IPS-18a (cell line): ENCODE data around the gene OTOR.

ENCODE experiments used
- H3K27ac ChIP-seq: one replicate; pipeline ENCODE4 v1.5.1; 2013; ENCODE audit warnings: low read length
- H3K27me3 ChIP-seq: one replicate; pipeline ENCODE4 v1.6.1; 2013; ENCODE audit warnings: mild to moderate bottlenecking, low read length; ENCODE audit not compliant: control insufficient read depth, insufficient read depth
- H3K36me3 ChIP-seq: one replicate; pipeline ENCODE4 v1.6.1; 2013; ENCODE audit warnings: low read depth, low read length; ENCODE audit not compliant: control insufficient read depth
- H3K4me1 ChIP-seq: one replicate; pipeline ENCODE4 v1.6.1; 2013; ENCODE audit warnings: low read depth, low read length; ENCODE audit not compliant: control insufficient read depth
- H3K4me3 ChIP-seq: one replicate; pipeline ENCODE4 v1.5.1; 2013; ENCODE audit warnings: low read length
- H3K9ac ChIP-seq: one replicate; pipeline ENCODE4 v1.6.1; 2013; ENCODE audit warnings: mild to moderate bottlenecking, low read length, moderate library complexity
- H3K9me3 ChIP-seq: one replicate; pipeline ENCODE4 v1.6.1; 2013; ENCODE audit warnings: low read depth, low read length; ENCODE audit not compliant: control insufficient read depth

OTOR gene, protein sequence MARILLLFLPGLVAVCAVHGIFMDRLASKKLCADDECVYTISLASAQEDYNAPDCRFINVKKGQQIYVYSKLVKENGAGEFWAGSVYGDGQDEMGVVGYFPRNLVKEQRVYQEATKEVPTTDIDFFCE

DNA sequence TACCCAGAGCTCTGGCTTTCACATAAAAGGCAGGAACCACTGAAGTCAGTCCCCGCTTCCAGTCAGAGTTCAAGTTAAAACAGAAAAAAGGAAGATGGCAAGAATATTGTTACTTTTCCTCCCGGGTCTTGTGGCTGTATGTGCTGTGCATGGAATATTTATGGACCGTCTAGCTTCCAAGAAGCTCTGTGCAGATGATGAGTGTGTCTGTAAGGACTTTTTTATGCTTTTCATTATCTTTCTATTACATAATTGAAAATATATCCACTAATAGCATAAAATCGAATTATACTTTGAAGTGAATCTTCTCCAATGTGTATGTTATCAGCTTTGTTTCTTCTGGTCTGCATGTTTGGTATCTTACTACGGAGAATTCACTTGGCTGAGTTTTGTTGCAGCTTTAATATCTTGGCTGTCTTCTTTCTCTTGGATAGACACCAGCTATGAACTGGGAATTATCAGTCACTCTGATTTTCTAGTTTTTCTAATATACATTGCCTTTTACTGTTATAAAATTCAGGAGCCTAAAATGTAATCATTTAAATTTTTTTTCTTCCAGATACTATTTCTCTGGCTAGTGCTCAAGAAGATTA is at the start of gene OTOR:
Gene OTOR, plus strand, starts transcription at position 51 of the 593 bp plus-strand sequence. Its CDS starts 44 bp downstream, at position 95.
- Histone ChIP-seq H3K4me1 (peaks cover 5% of the 10 kb centered on the region), H3K36me3 (no peaks in the 10 kb centered on the region), H3K9me3 (no peaks in the 10 kb centered on the region), H3K27me3 (no peaks in the 10 kb centered on the region), H3K9ac (no peak within 1 kb of the TSS), H3K27ac (no peak within 1 kb of the TSS), H3K4me3 (no peak within 1 kb of the TSS)

GRCh38 chr20:16699293-16699692 is 48.9 kb upstream of the OTOR start:
- Histone ChIP-seq H3K27me3 (no peaks in the 10 kb centered on the region), H3K9ac (no peak overlapping the region), H3K4me3 (no peak overlapping the region), H3K9me3 (no peaks in the 10 kb centered on the region), H3K4me1 (no peaks in the 10 kb centered on the region), H3K27ac (no peak overlapping the region), H3K36me3 (no peaks in the 10 kb centered on the region)

DNA sequence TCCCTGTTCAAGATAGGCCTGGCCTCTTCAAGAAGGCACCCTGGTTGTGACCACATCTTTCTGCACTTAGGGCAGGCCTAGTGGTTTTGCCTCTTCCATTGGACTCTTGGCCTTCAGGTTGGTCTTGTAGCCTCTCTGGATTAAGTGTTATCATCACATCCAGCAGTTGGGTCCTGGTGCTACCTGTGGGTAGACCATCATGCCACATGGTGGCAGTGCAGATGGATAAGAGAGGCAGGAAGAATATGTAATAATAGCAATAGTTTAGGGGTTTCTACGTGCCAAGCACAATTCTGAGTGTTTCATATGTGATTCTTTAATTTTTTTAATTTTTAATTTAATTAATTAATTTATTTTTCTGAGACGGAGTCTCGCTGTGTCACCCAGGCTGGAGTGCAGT is 46.9 kb upstream of the OTOR start:
- Histone ChIP-seq H3K4me1 (no peaks in the 10 kb centered on the region), H3K9ac (no peak overlapping the region), H3K9me3 (peaks cover 3% of the 10 kb centered on the region), H3K36me3 (no peaks in the 10 kb centered on the region), H3K27ac (no peak overlapping the region), H3K4me3 (no peak overlapping the region), H3K27me3 (no peaks in the 10 kb centered on the region)

- no peak overlapping the region for H3K9ac ChIP-seq
- H3K27me3 ChIP-seq: no peaks in the 10 kb centered on the region
- H3K9me3 ChIP-seq: peaks cover 3% of the 10 kb centered on the region
- H3K36me3 ChIP-seq: no peaks in the 10 kb centered on the region
- no peak overlapping the region for H3K27ac ChIP-seq
- no peak overlapping the region for H3K4me3 ChIP-seq
- H3K4me1 ChIP-seq: no peaks in the 10 kb centered on the region
Measured at GRCh38 chr20:16703570-16703969, 44.6 kb upstream of the OTOR start.

GRCh38 chr20:16707674-16708073 is 40.5 kb upstream of the OTOR start:
- Histone ChIP-seq H3K36me3 (no peaks in the 10 kb centered on the region), H3K4me3 (no peak overlapping the region), H3K9me3 (peaks cover 3% of the 10 kb centered on the region), H3K4me1 (no peaks in the 10 kb centered on the region), H3K27me3 (no peaks in the 10 kb centered on the region), H3K27ac (no peak overlapping the region), H3K9ac (no peak overlapping the region)

GRCh38 chr20:16708602-16709001 is 39.6 kb upstream of the OTOR start:
- H3K27me3 ChIP-seq: no peaks in the 10 kb centered on the region
- H3K27ac ChIP-seq: no peak overlapping the region
- H3K9ac ChIP-seq: no peak overlapping the region
- H3K9me3 ChIP-seq: peaks cover 3% of the 10 kb centered on the region
- H3K4me3 ChIP-seq: no peak overlapping the region
- no peaks in the 10 kb centered on the region for H3K36me3 ChIP-seq
- no peaks in the 10 kb centered on the region for H3K4me1 ChIP-seq

DNA sequence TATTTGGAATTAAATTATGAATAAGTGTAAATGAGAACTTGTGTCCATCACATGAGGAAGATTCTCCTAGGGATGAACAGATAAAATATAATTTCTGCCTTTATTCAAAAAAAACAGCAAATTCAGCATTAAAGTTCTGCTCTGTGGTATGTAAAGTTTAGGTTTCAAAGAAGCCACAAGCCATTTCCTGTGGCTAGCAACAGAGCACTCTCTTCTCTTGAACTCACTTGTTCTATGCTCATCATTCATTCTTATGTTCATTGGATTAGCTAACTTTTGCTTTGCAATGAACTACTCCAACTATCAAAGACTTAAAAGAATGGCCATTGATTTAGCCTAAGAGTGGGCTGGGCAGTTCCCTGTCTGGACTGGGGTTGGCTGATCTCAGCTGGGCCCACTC is 39.1 kb upstream of the OTOR start:
- H3K9me3 ChIP-seq: peaks cover 3% of the 10 kb centered on the region
- no peak overlapping the region for H3K27ac ChIP-seq
- no peaks in the 10 kb centered on the region for H3K27me3 ChIP-seq
- no peaks in the 10 kb centered on the region for H3K4me1 ChIP-seq
- H3K36me3 ChIP-seq: no peaks in the 10 kb centered on the region
- no peak overlapping the region for H3K9ac ChIP-seq
- no peak overlapping the region for H3K4me3 ChIP-seq

- no peak overlapping the region for H3K27ac ChIP-seq
- H3K4me3 ChIP-seq: no peak overlapping the region
- H3K27me3 ChIP-seq: no peaks in the 10 kb centered on the region
- peaks cover 5% of the 10 kb centered on the region for H3K4me1 ChIP-seq
- H3K9me3 ChIP-seq: peaks cover 2% of the 10 kb centered on the region
- no peaks in the 10 kb centered on the region for H3K36me3 ChIP-seq
- H3K9ac ChIP-seq: no peak overlapping the region
Measured at GRCh38 chr20:16710781-16711180, 37.4 kb upstream of the OTOR start.

DNA sequence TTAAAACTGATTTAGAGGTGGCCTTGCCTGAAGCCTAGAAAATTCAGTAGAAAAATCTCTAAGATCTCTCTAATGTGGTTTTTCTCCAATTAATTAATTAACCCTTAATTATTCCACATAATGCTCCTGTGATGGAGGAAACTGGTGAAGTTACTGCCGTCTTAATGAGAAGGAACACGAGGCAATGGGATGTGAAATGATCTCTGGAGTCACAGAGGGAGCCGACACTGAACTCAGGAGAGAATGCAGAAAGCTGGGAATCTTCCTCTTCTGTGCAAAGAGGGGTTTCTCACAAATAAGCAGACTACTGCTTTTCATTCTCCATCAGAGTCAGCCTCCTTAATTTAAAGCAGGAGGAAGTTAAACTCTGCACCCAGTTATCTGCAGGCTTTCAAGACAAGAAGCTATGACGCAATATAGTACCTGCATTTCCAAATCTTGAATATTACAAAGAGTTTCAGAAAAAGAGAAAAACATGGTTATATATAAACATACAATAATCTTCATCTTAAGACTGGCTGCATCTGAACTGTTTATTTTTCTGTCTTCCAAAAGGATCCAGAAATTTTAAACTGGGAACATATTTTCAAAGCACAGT is 36.4 kb upstream of the OTOR start:
- Histone ChIP-seq H3K4me1 (peaks cover 5% of the 10 kb centered on the region), H3K27ac (no peak overlapping the region), H3K4me3 (no peak overlapping the region), H3K9ac (no peak overlapping the region), H3K36me3 (no peaks in the 10 kb centered on the region), H3K27me3 (no peaks in the 10 kb centered on the region), H3K9me3 (no peaks in the 10 kb centered on the region)

DNA sequence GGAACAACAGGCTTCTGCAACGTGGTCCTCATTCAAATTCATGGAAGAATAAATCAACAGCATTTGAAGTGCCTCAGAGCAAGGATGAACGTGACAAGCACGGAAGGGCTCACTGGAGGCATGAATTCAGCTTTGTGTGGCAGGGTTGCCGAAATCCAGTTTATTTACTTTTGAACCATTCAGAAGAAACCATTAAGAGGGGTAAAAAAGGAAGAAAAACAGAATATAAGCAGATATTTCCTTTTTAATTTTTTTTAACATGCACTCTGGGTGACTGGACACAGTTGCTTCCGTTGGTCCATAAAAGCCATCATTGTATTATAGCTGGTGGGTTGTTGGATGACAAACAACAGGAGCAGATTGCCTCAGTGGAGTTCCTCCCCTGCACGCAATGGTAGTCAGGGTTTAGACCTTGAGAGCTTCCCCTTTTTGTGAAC is 35.6 kb upstream of the OTOR start:
- no peaks in the 10 kb centered on the region for H3K36me3 ChIP-seq
- H3K4me1 ChIP-seq: peaks cover 5% of the 10 kb centered on the region
- H3K4me3 ChIP-seq: no peak overlapping the region
- no peaks in the 10 kb centered on the region for H3K27me3 ChIP-seq
- H3K9ac ChIP-seq: no peak overlapping the region
- no peak overlapping the region for H3K27ac ChIP-seq
- H3K9me3 ChIP-seq: no peaks in the 10 kb centered on the region

DNA sequence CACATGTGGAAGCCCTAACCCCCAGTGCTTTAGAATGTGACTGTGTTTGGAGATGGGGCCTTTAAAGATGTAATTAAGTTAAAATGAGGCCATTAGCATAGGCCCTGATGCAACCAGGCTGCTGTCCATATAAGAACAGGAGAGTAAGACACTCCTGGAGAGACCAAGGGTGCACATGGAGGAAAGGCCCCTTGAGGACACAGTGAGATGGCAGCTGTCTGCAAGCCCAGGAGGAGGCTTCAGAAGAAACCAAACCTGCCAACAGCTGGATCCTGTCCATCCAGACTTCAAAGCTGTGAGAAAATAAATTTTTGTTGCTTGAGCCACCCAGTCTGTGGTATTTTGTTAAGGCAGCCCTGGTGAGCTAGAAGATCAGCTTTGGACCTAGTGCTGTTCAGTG is 35.1 kb upstream of the OTOR start:
- no peaks in the 10 kb centered on the region for H3K36me3 ChIP-seq
- no peaks in the 10 kb centered on the region for H3K27me3 ChIP-seq
- no peak overlapping the region for H3K4me3 ChIP-seq
- no peak overlapping the region for H3K27ac ChIP-seq
- H3K4me1 ChIP-seq: peaks cover 5% of the 10 kb centered on the region
- no peaks in the 10 kb centered on the region for H3K9me3 ChIP-seq
- H3K9ac ChIP-seq: no peak overlapping the region

DNA sequence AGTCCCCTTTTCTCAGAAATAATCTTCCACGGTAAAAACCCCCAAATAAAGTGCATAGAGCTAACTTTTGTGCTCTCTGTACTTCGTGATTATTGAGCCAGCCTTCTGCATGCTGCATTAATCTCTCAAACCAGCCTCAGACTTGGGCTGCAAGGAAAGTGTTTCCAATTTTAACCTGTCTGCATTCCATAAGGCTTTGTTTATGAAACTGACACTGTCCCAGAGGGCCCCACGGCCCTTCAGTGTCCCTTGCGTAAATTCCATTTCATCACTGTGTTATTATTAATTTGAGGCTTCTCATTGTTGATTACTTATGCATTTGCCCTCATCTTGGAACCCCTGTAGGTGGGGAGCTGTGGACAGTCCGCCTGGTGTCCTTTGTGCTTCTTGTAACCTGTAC is 33.9 kb upstream of the OTOR start:
- no peaks in the 10 kb centered on the region for H3K27me3 ChIP-seq
- H3K9ac ChIP-seq: no peak overlapping the region
- H3K4me3 ChIP-seq: no peak overlapping the region
- no peaks in the 10 kb centered on the region for H3K36me3 ChIP-seq
- H3K27ac ChIP-seq: no peak overlapping the region
- H3K4me1 ChIP-seq: peaks cover 5% of the 10 kb centered on the region
- no peaks in the 10 kb centered on the region for H3K9me3 ChIP-seq
